ENCODE results near the gene GREB1. TPM values are rescaled to one million over a fixed set of nuclear protein-coding genes. Genes with fewer than 3 reads are reported as not detected.

The GREB1 gene
- total RNA-seq, 1 experiment from 2014 or later = 0.90 TPM

- H3K4me3 Mint-ChIP-seq (ENCODE audit: low read depth, unreplicated experiment) = no peak overlapping the region
- no TSS peak for BruUV-seq (replicated peaks)
- H3K27ac Mint-ChIP-seq (ENCODE audit: unreplicated experiment) = no peak overlapping the region
- H3K27me3 Mint-ChIP-seq (ENCODE audit: unreplicated experiment) = peaks cover 66% of the 10 kb centered on the region
- intact Hi-C loops (cut with micrococcal nuclease; ENCODE audit: unreplicated experiment) = no loop called here
- no peaks in the 10 kb centered on the region for H3K9me3 Mint-ChIP-seq (ENCODE audit: low read depth, unreplicated experiment)
- no peaks in the 10 kb centered on the region for H3K36me3 Mint-ChIP-seq (ENCODE audit: insufficient read depth, unreplicated experiment)
- DNase-seq = no peak
- CTCF ChIA-PET = no interaction called here
- no peak for TF ChIP-seq CTCF (IDR thresholded peaks at IDR 0.05; ENCODE audit: unreplicated experiment)
- H3K4me1 Mint-ChIP-seq (ENCODE audit: low read depth, unreplicated experiment) = no peaks in the 10 kb centered on the region
Measured at GRCh38 chr2:11617984-11618707, 84.3 kb downstream of the GREB1 start.

- H3K4me1 Mint-ChIP-seq (ENCODE audit: low read depth, unreplicated experiment) = no peaks in the 10 kb centered on the region
- no TSS peak for BruUV-seq (replicated peaks)
- H3K4me3 Mint-ChIP-seq (ENCODE audit: low read depth, unreplicated experiment) = no peak overlapping the region
- H3K27me3 Mint-ChIP-seq (ENCODE audit: unreplicated experiment) = peaks cover 68% of the 10 kb centered on the region
- no peak for TF ChIP-seq CTCF (IDR thresholded peaks at IDR 0.05; ENCODE audit: unreplicated experiment)
- CTCF ChIA-PET = no interaction called here
- H3K36me3 Mint-ChIP-seq (ENCODE audit: insufficient read depth, unreplicated experiment) = no peaks in the 10 kb centered on the region
- no peak for DNase-seq
- intact Hi-C loops (cut with micrococcal nuclease; ENCODE audit: unreplicated experiment) = no loop called here
- H3K27ac Mint-ChIP-seq (ENCODE audit: unreplicated experiment) = no peak overlapping the region
- no peaks in the 10 kb centered on the region for H3K9me3 Mint-ChIP-seq (ENCODE audit: low read depth, unreplicated experiment)
Measured at GRCh38 chr2:11618708-11619062, 84.8 kb downstream of the GREB1 start.

GRCh38 chr2:11621410-11621809 is 87.6 kb downstream of the GREB1 start:
- CTCF ChIA-PET = no interaction called here
- no peaks in the 10 kb centered on the region for H3K9me3 Mint-ChIP-seq (ENCODE audit: low read depth, unreplicated experiment)
- H3K27me3 Mint-ChIP-seq (ENCODE audit: unreplicated experiment) = peaks cover 50% of the 10 kb centered on the region
- no peaks in the 10 kb centered on the region for H3K4me1 Mint-ChIP-seq (ENCODE audit: low read depth, unreplicated experiment)
- H3K4me3 Mint-ChIP-seq (ENCODE audit: low read depth, unreplicated experiment) = no peak overlapping the region
- DNase-seq = no peak
- no TSS peak for BruUV-seq (replicated peaks)
- no peak for TF ChIP-seq CTCF (IDR thresholded peaks at IDR 0.05; ENCODE audit: unreplicated experiment)
- no peaks in the 10 kb centered on the region for H3K36me3 Mint-ChIP-seq (ENCODE audit: insufficient read depth, unreplicated experiment)
- H3K27ac Mint-ChIP-seq (ENCODE audit: unreplicated experiment) = no peak overlapping the region
- intact Hi-C loops (cut with micrococcal nuclease; ENCODE audit: unreplicated experiment) = no loop called here

- no peak overlapping the region for H3K4me3 Mint-ChIP-seq (ENCODE audit: low read depth, unreplicated experiment)
- DNase-seq = no peak
- no peaks in the 10 kb centered on the region for H3K9me3 Mint-ChIP-seq (ENCODE audit: low read depth, unreplicated experiment)
- intact Hi-C loops (cut with micrococcal nuclease; ENCODE audit: unreplicated experiment) = no loop called here
- H3K36me3 Mint-ChIP-seq (ENCODE audit: insufficient read depth, unreplicated experiment) = no peaks in the 10 kb centered on the region
- no peaks in the 10 kb centered on the region for H3K4me1 Mint-ChIP-seq (ENCODE audit: low read depth, unreplicated experiment)
- peaks cover 49% of the 10 kb centered on the region for H3K27me3 Mint-ChIP-seq (ENCODE audit: unreplicated experiment)
- no TSS peak for BruUV-seq (replicated peaks)
- TF ChIP-seq CTCF (IDR thresholded peaks at IDR 0.05; ENCODE audit: unreplicated experiment) = no peak
- H3K27ac Mint-ChIP-seq (ENCODE audit: unreplicated experiment) = no peak overlapping the region
- CTCF ChIA-PET = no interaction called here
Measured at GRCh38 chr2:11622611-11623010, 88.8 kb downstream of the GREB1 start.

Measured in Calu3 (cell line).